ENCODE results near the gene ATP11C.
"Not testable (repeated sequence)": the region's sequence is repeated elsewhere in the genome, so short reads cannot be mapped to it uniquely, and the experiment has no call there.

The ATP11C gene

GRCh38 chrX:139702658-139703057 is 230.2 kb downstream of the ATP11C start:
- DNase-seq: no peak

GRCh38 chrX:139692908-139693307 is 239.9 kb downstream of the ATP11C start:
- DNase-seq: no peak

GRCh38 chrX:139692506-139692849 is 240.4 kb downstream of the ATP11C start:
- no peak for DNase-seq

- DNase-seq: no peak
Measured at GRCh38 chrX:139691843-139692505, 240.9 kb downstream of the ATP11C start.

GRCh38 chrX:139691493-139691842 is 241.4 kb downstream of the ATP11C start:
- DNase-seq: no peak

GRCh38 chrX:139685175-139685574 is 247.7 kb downstream of the ATP11C start:
- not testable (repeated sequence) for DNase-seq

- no peak for DNase-seq
Measured at GRCh38 chrX:139680356-139680755, 252.5 kb downstream of the ATP11C start.
